Lower leg skin (tissue), 3 donors: ENCODE data around the gene PHACTR2.

Experiments
- CTCF ChIP-seq, 3 donors: fragments of 450-650 bp; IDR thresholded peaks; one replicate each; pipeline ENCODE4 v1.5.1; 2016; ENCODE audit warnings: antibody characterized with exemption in 3 of 3, mild to moderate bottlenecking in 3 of 3, moderate library complexity in 2 of 3
- POLR2A ChIP-seq, 2 donors: fragments of 450-650 bp; IDR thresholded peaks; one replicate each; pipeline ENCODE4 v1.6.1; 2016 to 2017; ENCODE audit warnings: antibody characterized with exemption in 2 of 2, mild to moderate bottlenecking in 1 of 2, moderate library complexity in 1 of 2

- no peak for TF ChIP-seq POLR2A (IDR thresholded peaks at IDR 0.05)
- TF ChIP-seq CTCF (IDR thresholded peaks at IDR 0.05) = no peak
Measured at GRCh38 chr6:143685653-143686052, 7.9 kb downstream of the PHACTR2 start.
